HL-60 (cell line): ENCODE measurements around the gene POLA2.

ENCODE experiments used
- TF ChIP-seq, protein P1 (sequence below): IDR thresholded peaks from one replicate; pipeline ENCODE4 v1.5.1; 2011; ENCODE audit warnings: low read length, control low read depth, inconsistent platforms; ENCODE audit not compliant: insufficient read depth
- TF ChIP-seq, protein P2 (sequence below): IDR thresholded peaks from 2 replicates; pipeline ENCODE4 v1.6.1; 2012; ENCODE audit warnings: low read depth; ENCODE audit not compliant: insufficient replicate concordance

DNA sequence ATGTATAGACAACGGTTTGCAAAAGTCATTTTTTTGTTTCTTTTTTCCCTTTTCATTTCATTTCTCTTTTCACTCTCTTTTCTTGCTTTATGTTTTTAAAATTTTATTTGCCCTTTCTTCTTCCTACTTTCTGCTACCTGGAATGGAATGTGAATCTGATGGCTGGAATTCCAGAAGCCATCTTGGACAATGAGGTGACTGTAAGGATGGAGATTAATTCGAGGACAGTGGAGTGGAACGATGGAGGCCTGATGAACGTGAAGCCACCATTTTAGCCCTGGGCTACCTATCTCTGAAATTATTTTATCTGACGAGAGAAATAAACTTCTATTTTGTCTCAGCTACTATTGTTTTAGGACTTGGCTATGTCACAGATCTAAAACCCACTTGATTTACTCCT lies 2.8 kb upstream of the POLA2 start:
- TF ChIP-seq, protein P1, sequence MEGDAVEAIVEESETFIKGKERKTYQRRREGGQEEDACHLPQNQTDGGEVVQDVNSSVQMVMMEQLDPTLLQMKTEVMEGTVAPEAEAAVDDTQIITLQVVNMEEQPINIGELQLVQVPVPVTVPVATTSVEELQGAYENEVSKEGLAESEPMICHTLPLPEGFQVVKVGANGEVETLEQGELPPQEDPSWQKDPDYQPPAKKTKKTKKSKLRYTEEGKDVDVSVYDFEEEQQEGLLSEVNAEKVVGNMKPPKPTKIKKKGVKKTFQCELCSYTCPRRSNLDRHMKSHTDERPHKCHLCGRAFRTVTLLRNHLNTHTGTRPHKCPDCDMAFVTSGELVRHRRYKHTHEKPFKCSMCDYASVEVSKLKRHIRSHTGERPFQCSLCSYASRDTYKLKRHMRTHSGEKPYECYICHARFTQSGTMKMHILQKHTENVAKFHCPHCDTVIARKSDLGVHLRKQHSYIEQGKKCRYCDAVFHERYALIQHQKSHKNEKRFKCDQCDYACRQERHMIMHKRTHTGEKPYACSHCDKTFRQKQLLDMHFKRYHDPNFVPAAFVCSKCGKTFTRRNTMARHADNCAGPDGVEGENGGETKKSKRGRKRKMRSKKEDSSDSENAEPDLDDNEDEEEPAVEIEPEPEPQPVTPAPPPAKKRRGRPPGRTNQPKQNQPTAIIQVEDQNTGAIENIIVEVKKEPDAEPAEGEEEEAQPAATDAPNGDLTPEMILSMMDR: no peak
- TF ChIP-seq, protein P2, sequence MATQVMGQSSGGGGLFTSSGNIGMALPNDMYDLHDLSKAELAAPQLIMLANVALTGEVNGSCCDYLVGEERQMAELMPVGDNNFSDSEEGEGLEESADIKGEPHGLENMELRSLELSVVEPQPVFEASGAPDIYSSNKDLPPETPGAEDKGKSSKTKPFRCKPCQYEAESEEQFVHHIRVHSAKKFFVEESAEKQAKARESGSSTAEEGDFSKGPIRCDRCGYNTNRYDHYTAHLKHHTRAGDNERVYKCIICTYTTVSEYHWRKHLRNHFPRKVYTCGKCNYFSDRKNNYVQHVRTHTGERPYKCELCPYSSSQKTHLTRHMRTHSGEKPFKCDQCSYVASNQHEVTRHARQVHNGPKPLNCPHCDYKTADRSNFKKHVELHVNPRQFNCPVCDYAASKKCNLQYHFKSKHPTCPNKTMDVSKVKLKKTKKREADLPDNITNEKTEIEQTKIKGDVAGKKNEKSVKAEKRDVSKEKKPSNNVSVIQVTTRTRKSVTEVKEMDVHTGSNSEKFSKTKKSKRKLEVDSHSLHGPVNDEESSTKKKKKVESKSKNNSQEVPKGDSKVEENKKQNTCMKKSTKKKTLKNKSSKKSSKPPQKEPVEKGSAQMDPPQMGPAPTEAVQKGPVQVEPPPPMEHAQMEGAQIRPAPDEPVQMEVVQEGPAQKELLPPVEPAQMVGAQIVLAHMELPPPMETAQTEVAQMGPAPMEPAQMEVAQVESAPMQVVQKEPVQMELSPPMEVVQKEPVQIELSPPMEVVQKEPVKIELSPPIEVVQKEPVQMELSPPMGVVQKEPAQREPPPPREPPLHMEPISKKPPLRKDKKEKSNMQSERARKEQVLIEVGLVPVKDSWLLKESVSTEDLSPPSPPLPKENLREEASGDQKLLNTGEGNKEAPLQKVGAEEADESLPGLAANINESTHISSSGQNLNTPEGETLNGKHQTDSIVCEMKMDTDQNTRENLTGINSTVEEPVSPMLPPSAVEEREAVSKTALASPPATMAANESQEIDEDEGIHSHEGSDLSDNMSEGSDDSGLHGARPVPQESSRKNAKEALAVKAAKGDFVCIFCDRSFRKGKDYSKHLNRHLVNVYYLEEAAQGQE: no peak
